ENCODE measurements around the gene SH3RF2. TPM values are rescaled to one million over a fixed set of nuclear protein-coding genes. Genes with fewer than 3 reads are reported as not detected.
"Not testable (repeated sequence)": the region's sequence is repeated elsewhere in the genome, so short reads cannot be mapped to it uniquely, and the experiment has no call there.

SH3RF2 gene
- total RNA-seq, 2 donors from 2014 or later = 41.2 to 272 TPM

- Histone ChIP-seq H3K4me1 (no peaks in the 10 kb centered on the region), H3K4me3 (no peak overlapping the region), H3K9me3 (no peaks in the 10 kb centered on the region), H3K27ac (no peak overlapping the region), H3K36me3 (no peaks in the 10 kb centered on the region), H3K27me3 (no peaks in the 10 kb centered on the region)
- DNase-seq (ENCODE audit: low spot score) = no peak
- TF ChIP-seq CTCF (IDR thresholded peaks at IDR 0.05) = no peak
Observed at GRCh38 chr5:146007989-146008388, 71.6 kb downstream of the SH3RF2 start.

DNA sequence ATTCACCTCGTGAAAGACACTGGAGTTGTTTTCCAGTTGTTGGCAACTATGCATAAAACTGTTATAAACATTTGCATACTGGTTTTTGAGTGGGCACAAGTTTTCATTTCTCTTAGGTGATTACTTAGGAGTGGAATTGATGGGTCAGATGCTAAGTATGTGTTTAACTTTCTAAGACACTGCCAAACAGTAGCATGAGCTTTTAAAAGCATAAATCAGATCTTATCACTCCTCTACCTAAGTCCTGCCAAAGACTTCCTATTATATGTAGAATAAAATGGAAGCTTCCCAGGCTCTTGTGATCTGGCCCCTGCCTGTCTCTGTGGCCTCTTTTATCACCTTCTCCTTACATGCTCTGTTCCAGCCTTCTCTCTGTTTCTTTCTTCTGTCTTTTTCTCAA is 72.6 kb downstream of the SH3RF2 start:
- Histone ChIP-seq H3K27ac (no peak overlapping the region), H3K4me1 (no peaks in the 10 kb centered on the region), H3K27me3 (no peaks in the 10 kb centered on the region), H3K4me3 (no peak overlapping the region), H3K36me3 (peaks cover 2% of the 10 kb centered on the region), H3K9me3 (no peaks in the 10 kb centered on the region)
- no peak for TF ChIP-seq CTCF (IDR thresholded peaks at IDR 0.05)
- no peak for DNase-seq (ENCODE audit: low spot score)

- not testable (repeated sequence) for H3K4me1 ChIP-seq; H3K4me3 ChIP-seq; DNase-seq (ENCODE audit: low spot score); H3K36me3 ChIP-seq; H3K27me3 ChIP-seq; H3K9me3 ChIP-seq; H3K27ac ChIP-seq
Observed at GRCh38 chr5:146010447-146010846, 74.1 kb downstream of the SH3RF2 start.

DNA sequence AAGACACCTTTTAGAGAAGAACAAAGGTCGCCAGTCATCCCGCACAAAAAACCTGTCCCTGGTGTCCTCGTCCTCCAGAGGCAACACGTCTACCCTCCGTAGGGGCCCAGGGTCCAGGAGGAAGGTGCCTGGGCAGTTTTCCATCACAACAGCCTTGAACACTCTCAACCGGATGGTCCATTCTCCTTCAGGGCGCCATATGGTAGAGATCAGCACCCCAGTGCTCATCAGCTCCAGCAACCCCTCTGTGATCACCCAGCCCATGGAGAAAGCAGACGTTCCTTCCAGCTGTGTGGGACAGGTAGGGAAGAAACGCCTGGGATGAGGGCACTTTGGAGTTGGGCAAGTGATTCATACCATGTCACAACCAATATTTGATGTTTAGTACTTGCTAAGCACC is 77.4 kb downstream of the SH3RF2 start:
- Histone ChIP-seq H3K27ac (no peak overlapping the region), H3K36me3 (peaks cover 8% of the 10 kb centered on the region), H3K27me3 (no peaks in the 10 kb centered on the region), H3K4me3 (no peak overlapping the region), H3K9me3 (no peaks in the 10 kb centered on the region), H3K4me1 (peaks cover 0 to 7% of the 10 kb centered on the region in 2 donors)
- no peak for DNase-seq (ENCODE audit: low spot score)
- TF ChIP-seq CTCF (IDR thresholded peaks at IDR 0.05) = no peak

DNA sequence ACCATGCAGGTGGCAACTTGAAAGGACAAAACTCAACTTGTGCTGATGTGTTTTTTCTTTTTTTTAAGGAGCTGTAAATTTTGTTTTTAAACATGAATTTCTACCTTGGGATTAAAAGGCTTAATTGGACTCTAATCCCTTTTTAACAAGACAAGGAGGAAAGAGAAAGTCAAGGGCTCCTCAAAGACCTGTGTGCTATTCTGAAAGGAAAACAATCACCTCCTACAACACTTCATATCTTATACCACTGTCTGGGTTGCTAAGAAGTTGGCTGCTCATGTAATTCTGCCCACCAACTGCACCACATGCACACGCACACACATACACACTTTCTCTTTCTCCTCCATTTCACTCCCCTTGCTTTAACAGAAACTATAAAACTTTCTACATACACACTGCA is 78.6 kb downstream of the SH3RF2 start:
- Histone ChIP-seq H3K27ac (no peak overlapping the region), H3K4me1 (peaks cover 0 to 7% of the 10 kb centered on the region in 2 donors), H3K9me3 (no peaks in the 10 kb centered on the region), H3K36me3 (peaks cover 8% of the 10 kb centered on the region), H3K4me3 (no peak overlapping the region), H3K27me3 (no peaks in the 10 kb centered on the region)
- no peak for TF ChIP-seq CTCF (IDR thresholded peaks at IDR 0.05)
- DNase-seq (ENCODE audit: low spot score) = no peak

GRCh38 chr5:146016764-146017484 is 80.5 kb downstream of the SH3RF2 start:
- H3K27ac ChIP-seq = no peak overlapping the region

More at GRCh38 chr5:146016764-146017484, 80.5 kb downstream of the SH3RF2 start:
- no peaks in the 10 kb centered on the region for H3K9me3 ChIP-seq
- H3K27me3 ChIP-seq = no peaks in the 10 kb centered on the region
- H3K4me3 ChIP-seq = no peak overlapping the region
- no peak for TF ChIP-seq CTCF (IDR thresholded peaks at IDR 0.05)
- H3K36me3 ChIP-seq = peaks cover 8% of the 10 kb centered on the region
- DNase-seq (ENCODE audit: low spot score) = no peak
- H3K4me1 ChIP-seq = peaks cover 0 to 7% of the 10 kb centered on the region in 2 donors

Measured in right atrium auricular region (tissue), 2 donors.